ENCODE measurements around the gene MAEL. TPM values are rescaled to one million over a fixed set of nuclear protein-coding genes. Genes with fewer than 3 reads are reported as not detected.

Gene MAEL
- total and polyA plus RNA-seq, 2 experiments from 2014 or later, result 0.45 TPM; not detected in 1

DNA sequence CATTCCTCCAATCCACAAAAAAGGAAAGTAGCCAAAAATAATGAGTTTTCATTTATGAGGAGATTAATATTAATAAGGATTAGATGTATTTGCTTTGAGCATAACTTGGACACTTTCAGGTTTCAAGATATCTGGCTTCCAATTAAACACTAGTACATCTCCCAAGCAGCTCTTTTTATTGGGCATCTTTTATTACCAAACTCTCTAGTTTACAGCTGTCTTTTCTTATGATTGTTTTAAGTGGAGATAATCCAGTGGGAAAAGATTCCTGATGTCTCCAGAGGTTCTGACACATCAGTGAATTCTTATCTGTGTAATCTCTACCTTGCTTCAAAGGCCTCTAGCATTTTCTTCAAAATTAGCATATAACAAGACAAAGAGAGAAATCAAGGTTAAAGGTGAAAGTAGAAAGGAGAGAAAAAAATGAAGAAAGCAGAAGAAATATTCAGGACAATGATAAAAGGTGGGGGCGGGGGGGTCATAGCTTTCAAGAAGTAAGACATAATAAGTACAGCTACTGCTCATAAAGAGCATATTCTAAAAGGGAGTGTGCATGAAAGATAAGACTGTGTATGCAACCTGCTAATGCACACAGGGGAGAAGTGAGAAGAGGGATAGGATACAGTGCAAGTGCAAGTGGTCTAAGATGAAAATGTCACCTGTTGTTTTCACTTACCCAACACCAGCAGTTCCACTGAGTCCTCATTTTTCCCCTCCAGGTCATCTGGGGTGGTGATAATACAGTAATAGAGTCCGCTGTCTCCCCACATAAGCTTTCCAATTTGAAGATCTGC lies 32.8 kb upstream of the MAEL start:
- H4K20me1 ChIP-seq (ENCODE audit: insufficient read depth, poor library complexity, severe bottlenecking), result no peaks in the 10 kb centered on the region
- DNase-seq (ENCODE audit: low spot score), result no peak
- H3K4me1 ChIP-seq (ENCODE audit: insufficient read depth), result no peaks in the 10 kb centered on the region
- WGBS (ENCODE audit: low lambda C conversion rate, missing lambda C conversion rate), result 81% methylated on average over 2 of the region's 2 CpGs
- no peaks in the 10 kb centered on the region for H3K9me2 ChIP-seq (replicated peaks; ENCODE audit: insufficient read depth)
- no peaks in the 10 kb centered on the region for H3K79me2 ChIP-seq
- no peaks in the 10 kb centered on the region for H3K36me3 ChIP-seq (replicated peaks; ENCODE audit: insufficient read depth, low read depth)
- no peak overlapping the region for H3K27ac ChIP-seq
- TF ChIP-seq CTCF (IDR thresholded peaks at IDR 0.05; ENCODE audit: poor library complexity), result no peak
- TF ChIP-seq EZH2phosphoT487 (IDR thresholded peaks at IDR 0.05; ENCODE audit: low read depth, severe bottlenecking, unreplicated experiment), result no peak
- TF ChIP-seq EZH2 (IDR thresholded peaks at IDR 0.05; ENCODE audit: borderline replicate concordance), result no peak
- no peak overlapping the region for H2AFZ ChIP-seq
- peaks cover 10% of the 10 kb centered on the region for H3K27me3 ChIP-seq
- H3K4me3 ChIP-seq, result no peak overlapping the region
- no peaks in the 10 kb centered on the region for H3K9me3 ChIP-seq (ENCODE audit: low read depth)
- H3K4me2 ChIP-seq, result no peak overlapping the region

GRCh38 chr1:166956872-166957271 lies 32.2 kb upstream of the MAEL start:
- WGBS (ENCODE audit: low lambda C conversion rate, missing lambda C conversion rate), result 96% methylated on average over 2 of the region's 2 CpGs
- Histone ChIP-seq H3K4me3 (no peak overlapping the region), H4K20me1 (ENCODE audit: insufficient read depth, poor library complexity, severe bottlenecking) (no peaks in the 10 kb centered on the region), H3K79me2 (no peaks in the 10 kb centered on the region), H2AFZ (no peak overlapping the region), H3K27me3 (peaks cover 10% of the 10 kb centered on the region), H3K9me3 (ENCODE audit: low read depth) (no peaks in the 10 kb centered on the region), H3K4me2 (no peak overlapping the region), H3K4me1 (ENCODE audit: insufficient read depth) (no peaks in the 10 kb centered on the region), H3K36me3 (replicated peaks; ENCODE audit: insufficient read depth, low read depth) (no peaks in the 10 kb centered on the region), H3K27ac (no peak overlapping the region), H3K9me2 (replicated peaks; ENCODE audit: insufficient read depth) (no peaks in the 10 kb centered on the region)
- no peak for DNase-seq (ENCODE audit: low spot score)
- TF ChIP-seq EZH2 (IDR thresholded peaks at IDR 0.05; ENCODE audit: borderline replicate concordance) (no peak), EZH2phosphoT487 (IDR thresholded peaks at IDR 0.05; ENCODE audit: low read depth, severe bottlenecking, unreplicated experiment) (no peak), CTCF (IDR thresholded peaks at IDR 0.05; ENCODE audit: poor library complexity) (no peak)

DNA sequence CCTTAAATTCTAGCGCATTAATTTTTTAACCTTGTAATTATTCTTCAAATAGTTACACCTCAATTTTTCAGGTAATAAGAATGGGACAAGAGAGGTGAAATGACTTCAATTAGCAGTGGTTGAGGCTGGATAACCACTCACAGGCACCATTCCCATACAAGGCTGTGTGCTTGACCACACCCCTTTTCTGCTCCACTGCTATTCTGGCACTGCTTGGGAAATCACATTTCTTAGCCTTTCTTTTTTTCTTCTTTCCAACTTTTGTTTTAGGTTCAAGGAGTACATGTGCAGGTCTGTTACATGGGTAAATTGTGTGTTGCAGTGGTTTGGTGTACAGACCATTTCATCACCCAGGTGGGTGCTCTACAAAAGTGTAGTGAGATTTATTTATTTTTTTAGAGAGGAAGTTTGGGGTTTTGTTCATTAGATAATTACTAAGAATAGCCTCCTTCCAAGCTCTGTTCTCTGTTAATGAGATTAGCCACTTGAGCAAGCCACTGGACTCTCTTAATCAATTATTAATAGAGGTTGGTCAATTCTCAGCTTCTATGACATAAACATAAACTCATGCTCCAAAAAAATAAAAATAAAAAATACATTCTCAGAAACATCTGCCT lies 28.1 kb upstream of the MAEL start:
- no peaks in the 10 kb centered on the region for H3K4me1 ChIP-seq (ENCODE audit: insufficient read depth)
- TF ChIP-seq EZH2 (IDR thresholded peaks at IDR 0.05; ENCODE audit: borderline replicate concordance), result no peak
- H4K20me1 ChIP-seq (ENCODE audit: insufficient read depth, poor library complexity, severe bottlenecking), result no peaks in the 10 kb centered on the region
- H3K9me3 ChIP-seq (ENCODE audit: low read depth), result no peaks in the 10 kb centered on the region
- H3K79me2 ChIP-seq, result no peaks in the 10 kb centered on the region
- peaks cover 6% of the 10 kb centered on the region for H3K27me3 ChIP-seq
- no peak overlapping the region for H2AFZ ChIP-seq
- H3K36me3 ChIP-seq (replicated peaks; ENCODE audit: insufficient read depth, low read depth), result no peaks in the 10 kb centered on the region
- no peak for DNase-seq (ENCODE audit: low spot score)
- H3K4me2 ChIP-seq, result no peak overlapping the region
- H3K9me2 ChIP-seq (replicated peaks; ENCODE audit: insufficient read depth), result no peaks in the 10 kb centered on the region
- no peak overlapping the region for H3K27ac ChIP-seq
- 96% methylated on average over 1 of the region's 1 CpG for WGBS (ENCODE audit: low lambda C conversion rate, missing lambda C conversion rate)
- no peak overlapping the region for H3K4me3 ChIP-seq

DNA sequence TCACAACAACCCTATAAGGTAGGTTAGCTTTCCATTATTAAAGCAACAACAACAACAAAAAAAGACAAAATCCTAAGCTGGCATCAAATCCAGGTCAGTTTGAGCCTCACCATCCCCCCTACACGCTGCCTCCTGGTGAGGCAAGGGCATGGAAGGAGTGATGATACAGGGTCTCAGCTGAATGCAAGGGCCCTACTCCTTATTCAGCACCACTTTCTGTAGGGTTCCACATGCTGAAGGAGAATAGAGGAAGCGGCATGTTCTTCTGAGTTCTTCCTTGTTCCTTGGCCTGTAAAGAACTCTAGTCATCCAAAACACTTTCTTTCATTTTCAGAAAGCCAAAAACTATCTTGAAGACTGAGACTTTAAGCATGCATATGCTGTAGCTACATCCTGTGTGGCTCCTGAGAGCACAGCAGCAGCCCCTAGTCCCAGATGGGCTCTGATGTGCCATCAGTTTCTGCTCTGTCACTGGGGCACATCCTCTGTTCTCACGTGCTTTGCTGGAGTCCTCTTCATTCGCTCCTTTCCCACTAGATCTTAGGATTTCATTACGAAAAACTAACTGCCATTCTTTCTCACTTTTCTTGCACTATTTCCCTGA lies 19.9 kb upstream of the MAEL start:
- no peak for DNase-seq (ENCODE audit: low spot score)
- Histone ChIP-seq H3K36me3 (replicated peaks; ENCODE audit: insufficient read depth, low read depth) (no peaks in the 10 kb centered on the region), H3K27ac (no peak overlapping the region), H2AFZ (no peak overlapping the region), H3K9me2 (replicated peaks; ENCODE audit: insufficient read depth) (no peaks in the 10 kb centered on the region), H3K4me3 (no peak overlapping the region), H4K20me1 (ENCODE audit: insufficient read depth, poor library complexity, severe bottlenecking) (no peaks in the 10 kb centered on the region), H3K4me1 (ENCODE audit: insufficient read depth) (no peaks in the 10 kb centered on the region), H3K9me3 (ENCODE audit: low read depth) (no peaks in the 10 kb centered on the region), H3K4me2 (no peak overlapping the region), H3K79me2 (no peaks in the 10 kb centered on the region), H3K27me3 (peaks cover 62% of the 10 kb centered on the region)
- 89% methylated on average over 5 of the region's 5 CpGs for WGBS (ENCODE audit: low lambda C conversion rate, missing lambda C conversion rate)
- no peak for TF ChIP-seq EZH2 (IDR thresholded peaks at IDR 0.05; ENCODE audit: borderline replicate concordance)
- TF ChIP-seq CTCF (IDR thresholded peaks at IDR 0.05; ENCODE audit: poor library complexity), result no peak
- no peak for TF ChIP-seq EZH2phosphoT487 (IDR thresholded peaks at IDR 0.05; ENCODE audit: low read depth, severe bottlenecking, unreplicated experiment)
